ENCODE measurements around the gene SNX8.

The SNX8 gene

GRCh38 chr7:2290877-2291276, 23.4 kb downstream of the SNX8 start:
- Histone ChIP-seq H3K4me1 (ENCODE audit: control insufficient read depth, insufficient read depth, low read length) (no peaks in the 10 kb centered on the region), H3K36me3 (ENCODE audit: control insufficient read depth, insufficient read depth, low read length) (no peaks in the 10 kb centered on the region), H3K9me3 (ENCODE audit: control insufficient read depth, insufficient read depth, low read length) (no peaks in the 10 kb centered on the region), H3K27ac (ENCODE audit: low read length) (no peak overlapping the region), H3K27me3 (ENCODE audit: control insufficient read depth, insufficient read depth, low read length) (no peaks in the 10 kb centered on the region), H3K4me3 (ENCODE audit: low read length) (no peak overlapping the region)
- DNase-seq (ENCODE audit: low read depth, low spot score): no peak
- WGBS (ENCODE audit: insufficient coverage, insufficient read length): no CpG with 5 or more reads among the region's 6 CpGs

- Histone ChIP-seq H3K4me1 (ENCODE audit: control insufficient read depth, insufficient read depth, low read length) (no peaks in the 10 kb centered on the region), H3K27me3 (ENCODE audit: control insufficient read depth, insufficient read depth, low read length) (no peaks in the 10 kb centered on the region), H3K36me3 (ENCODE audit: control insufficient read depth, insufficient read depth, low read length) (no peaks in the 10 kb centered on the region), H3K9me3 (ENCODE audit: control insufficient read depth, insufficient read depth, low read length) (no peaks in the 10 kb centered on the region), H3K27ac (ENCODE audit: low read length) (no peak overlapping the region), H3K4me3 (ENCODE audit: low read length) (no peak overlapping the region)
- DNase-seq (ENCODE audit: low read depth, low spot score): no peak
- WGBS (ENCODE audit: insufficient coverage, insufficient read length): no CpG with 5 or more reads among the region's 13 CpGs
These were observed 24.6 kb downstream of the SNX8 start for GRCh38 chr7:2289621-2290020.

- H3K27ac ChIP-seq (ENCODE audit: low read length): no peak overlapping the region
- H3K27me3 ChIP-seq (ENCODE audit: control insufficient read depth, insufficient read depth, low read length): no peaks in the 10 kb centered on the region
- no CpG with 5 or more reads among the region's 20 CpGs for WGBS (ENCODE audit: insufficient coverage, insufficient read length)
- no peaks in the 10 kb centered on the region for H3K4me1 ChIP-seq (ENCODE audit: control insufficient read depth, insufficient read depth, low read length)
- H3K9me3 ChIP-seq (ENCODE audit: control insufficient read depth, insufficient read depth, low read length): no peaks in the 10 kb centered on the region
- H3K4me3 ChIP-seq (ENCODE audit: low read length): no peak overlapping the region
- no peak for DNase-seq (ENCODE audit: low read depth, low spot score)
- H3K36me3 ChIP-seq (ENCODE audit: control insufficient read depth, insufficient read depth, low read length): no peaks in the 10 kb centered on the region
These were observed 25.1 kb downstream of the SNX8 start for GRCh38 chr7:2289111-2289586.

- Histone ChIP-seq H3K4me1 (ENCODE audit: control insufficient read depth, insufficient read depth, low read length) (no peaks in the 10 kb centered on the region), H3K4me3 (ENCODE audit: low read length) (no peak overlapping the region), H3K27ac (ENCODE audit: low read length) (no peak overlapping the region), H3K27me3 (ENCODE audit: control insufficient read depth, insufficient read depth, low read length) (no peaks in the 10 kb centered on the region), H3K36me3 (ENCODE audit: control insufficient read depth, insufficient read depth, low read length) (no peaks in the 10 kb centered on the region), H3K9me3 (ENCODE audit: control insufficient read depth, insufficient read depth, low read length) (no peaks in the 10 kb centered on the region)
- WGBS (ENCODE audit: insufficient coverage, insufficient read length): no CpG with 5 or more reads among the region's 8 CpGs
- no peak for DNase-seq (ENCODE audit: low read depth, low spot score)
These were observed 25.7 kb downstream of the SNX8 start for GRCh38 chr7:2288503-2288902.

GRCh38 chr7:2287745-2288144, 26.5 kb downstream of the SNX8 start:
- DNase-seq (ENCODE audit: low read depth, low spot score): no peak
- no peaks in the 10 kb centered on the region for H3K9me3 ChIP-seq (ENCODE audit: control insufficient read depth, insufficient read depth, low read length)
- H3K27me3 ChIP-seq (ENCODE audit: control insufficient read depth, insufficient read depth, low read length): no peaks in the 10 kb centered on the region
- no peak overlapping the region for H3K27ac ChIP-seq (ENCODE audit: low read length)
- no CpG with 5 or more reads among the region's 8 CpGs for WGBS (ENCODE audit: insufficient coverage, insufficient read length)
- no peak overlapping the region for H3K4me3 ChIP-seq (ENCODE audit: low read length)
- H3K36me3 ChIP-seq (ENCODE audit: control insufficient read depth, insufficient read depth, low read length): no peaks in the 10 kb centered on the region
- H3K4me1 ChIP-seq (ENCODE audit: control insufficient read depth, insufficient read depth, low read length): no peaks in the 10 kb centered on the region

GRCh38 chr7:2283074-2283473, 31.2 kb downstream of the SNX8 start:
- H3K9me3 ChIP-seq (ENCODE audit: control insufficient read depth, insufficient read depth, low read length): no peaks in the 10 kb centered on the region
- no CpG with 5 or more reads among the region's 20 CpGs for WGBS (ENCODE audit: insufficient coverage, insufficient read length)
- no peaks in the 10 kb centered on the region for H3K36me3 ChIP-seq (ENCODE audit: control insufficient read depth, insufficient read depth, low read length)
- no peaks in the 10 kb centered on the region for H3K27me3 ChIP-seq (ENCODE audit: control insufficient read depth, insufficient read depth, low read length)
- H3K27ac ChIP-seq (ENCODE audit: low read length): no peak overlapping the region
- DNase-seq (ENCODE audit: low read depth, low spot score): no peak
- H3K4me3 ChIP-seq (ENCODE audit: low read length): no peak overlapping the region
- no peaks in the 10 kb centered on the region; the same call in 1 of the 2 replicates for H3K4me1 ChIP-seq (ENCODE audit: control insufficient read depth, insufficient read depth, low read length)

GRCh38 chr7:2282185-2282751, 32.0 kb downstream of the SNX8 start:
- no peak for DNase-seq (ENCODE audit: low read depth, low spot score)
- H3K27me3 ChIP-seq (ENCODE audit: control insufficient read depth, insufficient read depth, low read length): no peaks in the 10 kb centered on the region
- no peaks in the 10 kb centered on the region for H3K9me3 ChIP-seq (ENCODE audit: control insufficient read depth, insufficient read depth, low read length)
- H3K36me3 ChIP-seq (ENCODE audit: control insufficient read depth, insufficient read depth, low read length): no peaks in the 10 kb centered on the region
- no CpG with 5 or more reads among the region's 14 CpGs for WGBS (ENCODE audit: insufficient coverage, insufficient read length)
- no peak overlapping the region for H3K4me3 ChIP-seq (ENCODE audit: low read length)
- H3K27ac ChIP-seq (ENCODE audit: low read length): no peak overlapping the region
- H3K4me1 ChIP-seq (ENCODE audit: control insufficient read depth, insufficient read depth, low read length): no peaks in the 10 kb centered on the region; the same call in 1 of the 2 replicates

GRCh38 chr7:2281541-2281940, 32.7 kb downstream of the SNX8 start:
- Histone ChIP-seq H3K27me3 (ENCODE audit: control insufficient read depth, insufficient read depth, low read length) (no peaks in the 10 kb centered on the region), H3K4me3 (ENCODE audit: low read length) (no peak overlapping the region), H3K4me1 (ENCODE audit: control insufficient read depth, insufficient read depth, low read length) (no peaks in the 10 kb centered on the region; the same call in 1 of the 2 replicates), H3K36me3 (ENCODE audit: control insufficient read depth, insufficient read depth, low read length) (no peaks in the 10 kb centered on the region), H3K9me3 (ENCODE audit: control insufficient read depth, insufficient read depth, low read length) (no peaks in the 10 kb centered on the region), H3K27ac (ENCODE audit: low read length) (no peak overlapping the region)
- no CpG with 5 or more reads among the region's 9 CpGs for WGBS (ENCODE audit: insufficient coverage, insufficient read length)
- no peak for DNase-seq (ENCODE audit: low read depth, low spot score)

GRCh38 chr7:2280424-2280823, 33.8 kb downstream of the SNX8 start:
- Histone ChIP-seq H3K36me3 (ENCODE audit: control insufficient read depth, insufficient read depth, low read length) (no peaks in the 10 kb centered on the region), H3K4me3 (ENCODE audit: low read length) (no peak overlapping the region), H3K27me3 (ENCODE audit: control insufficient read depth, insufficient read depth, low read length) (no peaks in the 10 kb centered on the region), H3K9me3 (ENCODE audit: control insufficient read depth, insufficient read depth, low read length) (no peaks in the 10 kb centered on the region), H3K4me1 (ENCODE audit: control insufficient read depth, insufficient read depth, low read length) (no peaks in the 10 kb centered on the region; the same call in 1 of the 2 replicates), H3K27ac (ENCODE audit: low read length) (no peak overlapping the region)
- DNase-seq (ENCODE audit: low read depth, low spot score): no peak
- 100% methylated on average over 1 of the region's 2 CpGs for WGBS (ENCODE audit: insufficient coverage, insufficient read length)

- no peak for DNase-seq (ENCODE audit: low read depth, low spot score)
- H3K27me3 ChIP-seq (ENCODE audit: control insufficient read depth, insufficient read depth, low read length): no peaks in the 10 kb centered on the region
- H3K9me3 ChIP-seq (ENCODE audit: control insufficient read depth, insufficient read depth, low read length): no peaks in the 10 kb centered on the region
- no peaks in the 10 kb centered on the region; the same call in 1 of the 2 replicates for H3K4me1 ChIP-seq (ENCODE audit: control insufficient read depth, insufficient read depth, low read length)
- H3K36me3 ChIP-seq (ENCODE audit: control insufficient read depth, insufficient read depth, low read length): no peaks in the 10 kb centered on the region
- no peak overlapping the region for H3K4me3 ChIP-seq (ENCODE audit: low read length)
- WGBS (ENCODE audit: insufficient coverage, insufficient read length): no CpG with 5 or more reads among the region's 4 CpGs
- H3K27ac ChIP-seq (ENCODE audit: low read length): no peak overlapping the region
These were observed 34.3 kb downstream of the SNX8 start for GRCh38 chr7:2279896-2280295.

- Histone ChIP-seq H3K36me3 (ENCODE audit: control insufficient read depth, insufficient read depth, low read length) (no peaks in the 10 kb centered on the region), H3K27me3 (ENCODE audit: control insufficient read depth, insufficient read depth, low read length) (no peaks in the 10 kb centered on the region), H3K27ac (ENCODE audit: low read length) (no peak overlapping the region), H3K4me1 (ENCODE audit: control insufficient read depth, insufficient read depth, low read length) (no peaks in the 10 kb centered on the region; the same call in 1 of the 2 replicates), H3K4me3 (ENCODE audit: low read length) (no peak overlapping the region), H3K9me3 (ENCODE audit: control insufficient read depth, insufficient read depth, low read length) (no peaks in the 10 kb centered on the region)
- WGBS (ENCODE audit: insufficient coverage, insufficient read length): no CpG with 5 or more reads among the region's 11 CpGs
- no peak for DNase-seq (ENCODE audit: low read depth, low spot score)
These were observed 36.2 kb downstream of the SNX8 start for GRCh38 chr7:2278026-2278425.
